GM23338 (cell line): ENCODE measurements around the gene SRCAP. TPM values are rescaled to one million over a fixed set of nuclear protein-coding genes. Genes with fewer than 3 reads are reported as not detected.

ENCODE experiments used
- ATAC-seq: fragments of 200-7000 bp; cut with Tn5 transposase; 3 replicates; pipeline ENCODE4 v1.9.1; 2020
- DNase-seq: peaks from one replicate; pipeline ENCODE4 v3.0.0-alpha.2; 2015; ENCODE audit warnings: low spot score
- H2AFZ ChIP-seq: fragments of 200-600 bp; sonication (generic); 2 replicates; pipeline ENCODE4 v1.8.0; 2016; ENCODE audit warnings: antibody characterized with exemption, mild to moderate bottlenecking, moderate library complexity
- H3F3A ChIP-seq: fragments of 200-600 bp; sonication (generic); replicated peaks from 2 replicates; pipeline ENCODE4 v1.8.0; 2017; ENCODE audit warnings: antibody characterized with exemption, mixed run types, low read depth
- H3K27ac ChIP-seq: fragments of 200-600 bp; sonication (generic); 2 replicates; pipeline ENCODE4 v1.6.1; 2016; ENCODE audit warnings: low read depth
- H3K27me3 ChIP-seq: fragments of 200-600 bp; sonication (generic); 2 replicates; pipeline ENCODE4 v1.8.0; 2016; ENCODE audit warnings: mild to moderate bottlenecking, mixed run types, moderate library complexity; ENCODE audit not compliant: insufficient read depth
- H3K36me3 ChIP-seq: fragments of 200-600 bp; sonication (generic); 2 replicates; pipeline ENCODE4 v1.8.0; 2016; ENCODE audit warnings: mild to moderate bottlenecking; ENCODE audit not compliant: insufficient read depth
- H3K4me1 ChIP-seq: fragments of 200-600 bp; sonication (generic); 2 replicates; pipeline ENCODE4 v1.8.0; 2016; ENCODE audit warnings: mild to moderate bottlenecking, moderate library complexity; ENCODE audit not compliant: insufficient read depth
- H3K4me2 ChIP-seq: fragments of 200-600 bp; sonication (generic); 2 replicates; pipeline ENCODE4 v1.7.1; 2017; ENCODE audit warnings: mixed run types
- H3K4me3 ChIP-seq: fragments of 200-600 bp; sonication (generic); 2 replicates; pipeline ENCODE4 v1.6.1; 2016; ENCODE audit warnings: mixed run types
- H3K79me2 ChIP-seq: fragments of 200-600 bp; sonication (generic); replicated peaks from 2 replicates; pipeline ENCODE4 v1.8.0; 2017; ENCODE audit warnings: mild to moderate bottlenecking; ENCODE audit not compliant: insufficient read depth
- H3K9me2 ChIP-seq: fragments of 200-600 bp; sonication (generic); 2 replicates; pipeline ENCODE4 v1.8.0; 2017; ENCODE audit not compliant: insufficient read depth
- H4K20me1 ChIP-seq: fragments of 200-600 bp; sonication (generic); replicated peaks from 2 replicates; pipeline ENCODE4 v1.8.0; 2017; ENCODE audit warnings: mild to moderate bottlenecking; ENCODE audit not compliant: insufficient read depth
- H3K27ac Mint-ChIP-seq: 2 replicates; pipeline ENCODE4 v1.8.0; 2020; ENCODE audit warnings: inconsistent platforms, mild to moderate bottlenecking, moderate library complexity, mixed read lengths
- H3K27me3 Mint-ChIP-seq: 3 replicates; pipeline ENCODE4 v1.8.0; 2022; ENCODE audit warnings: low read depth, mild to moderate bottlenecking, moderate library complexity, mixed read lengths, inconsistent platforms; ENCODE audit not compliant: insufficient read depth, poor library complexity
- H3K36me3 Mint-ChIP-seq: 3 replicates; pipeline ENCODE4 v1.8.0; 2021; ENCODE audit warnings: low read depth, mild to moderate bottlenecking, inconsistent platforms, moderate library complexity, mixed read lengths
- H3K4me1 Mint-ChIP-seq: 3 replicates; pipeline ENCODE4 v1.8.0; 2020; ENCODE audit warnings: mild to moderate bottlenecking, inconsistent platforms, mixed read lengths
- H3K4me3 Mint-ChIP-seq: 3 replicates; pipeline ENCODE4 v1.8.0; 2021; ENCODE audit warnings: moderate library complexity, mild to moderate bottlenecking, inconsistent platforms, mixed read lengths
- H3K9me3 Mint-ChIP-seq: 3 replicates; pipeline ENCODE4 v1.8.0; 2020; ENCODE audit warnings: moderate library complexity, mild to moderate bottlenecking, inconsistent platforms, mixed read lengths
- CREB1 ChIP-seq: fragments of 250-450 bp; sonication (Bioruptor Pico); IDR thresholded peaks from 2 replicates; pipeline ENCODE4 v1.5.0; 2020; ENCODE audit warnings: low read depth, mild to moderate bottlenecking, moderate library complexity
- CTCF ChIP-seq, 2 experiments: fragments of 200-600 bp in 1 of 2; sonication (generic) in 1 of 2; conservative IDR thresholded peaks; 2 replicates each; pipeline versions ENCODE4 v1.5.1 to v1.6.1; 2016 to 2017; ENCODE audit warnings: antibody characterized with exemption in 2 of 2, low read depth in 2 of 2, mild to moderate bottlenecking in 2 of 2, moderate library complexity in 1 of 2
- ETS1 ChIP-seq: IDR thresholded peaks from 2 replicates; pipeline ENCODE4 v1.6.1; 2016; ENCODE audit warnings: antibody characterized with exemption
- EZH2 ChIP-seq: fragments of 200-600 bp; sonication (generic); IDR thresholded peaks from one replicate; pipeline ENCODE4 v1.8.0; 2017; ENCODE audit warnings: antibody characterized with exemption, mild to moderate bottlenecking, low read depth; ENCODE audit not compliant: unreplicated experiment
- EZH2phosphoT487 ChIP-seq: fragments of 200-600 bp; sonication (generic); IDR thresholded peaks from one replicate; pipeline ENCODE4 v1.8.1; 2018; ENCODE audit warnings: antibody characterized with exemption; ENCODE audit not compliant: unreplicated experiment
- JUNB ChIP-seq: IDR thresholded peaks from one replicate; pipeline ENCODE4 v1.6.1; 2016; ENCODE audit warnings: antibody characterized with exemption; ENCODE audit not compliant: unreplicated experiment
- NANOG ChIP-seq: IDR thresholded peaks from 2 replicates; pipeline ENCODE4 v1.6.1; 2016; ENCODE audit warnings: antibody characterized with exemption, borderline replicate concordance
- POLR2AphosphoS5 ChIP-seq: IDR thresholded peaks from 2 replicates; pipeline ENCODE4 v1.6.1; 2016; ENCODE audit warnings: antibody characterized with exemption, low read depth
- STAT1 ChIP-seq: IDR thresholded peaks from one replicate; pipeline ENCODE4 v1.6.1; 2016; ENCODE audit warnings: antibody characterized with exemption; ENCODE audit not compliant: unreplicated experiment
- ZNF114 ChIP-seq: fragments of 250-450 bp; sonication (Bioruptor Pico); IDR thresholded peaks from 2 replicates; pipeline ENCODE4 v1.5.0; 2020; ENCODE audit warnings: mild to moderate bottlenecking, moderate library complexity
- ZNF462 ChIP-seq: fragments of 250-450 bp; sonication (Bioruptor Pico); IDR thresholded peaks from 2 replicates; pipeline ENCODE4 v1.5.0; 2020; ENCODE audit warnings: mild to moderate bottlenecking, moderate library complexity
- polyA plus RNA-seq: library from polyadenylated mRNA; unstranded; fragments of >200 nt; fragmentation: Nextera tagmentation; extraction: Ambion mirVana; gene quantifications from 2 replicates; pipeline ENCODE4 v1.2.1, GENCODE V29; 2016
- total RNA-seq: library from RNA; depleted of rRNA; stranded (reverse); fragments of >200 nt; shearing (Covaris generic); gene quantifications from 2 replicates; pipeline ENCODE4 v1.2.3, GENCODE V29; 2014
- TF ChIP-seq, protein P1 (sequence below): IDR thresholded peaks from one replicate; pipeline ENCODE4 v1.6.1; 2018; ENCODE audit warnings: antibody characterized with exemption; ENCODE audit not compliant: unreplicated experiment

The SRCAP gene
- total and polyA plus RNA-seq, 2 experiments from 2014 or later = 15.3 to 38.4 TPM

DNA sequence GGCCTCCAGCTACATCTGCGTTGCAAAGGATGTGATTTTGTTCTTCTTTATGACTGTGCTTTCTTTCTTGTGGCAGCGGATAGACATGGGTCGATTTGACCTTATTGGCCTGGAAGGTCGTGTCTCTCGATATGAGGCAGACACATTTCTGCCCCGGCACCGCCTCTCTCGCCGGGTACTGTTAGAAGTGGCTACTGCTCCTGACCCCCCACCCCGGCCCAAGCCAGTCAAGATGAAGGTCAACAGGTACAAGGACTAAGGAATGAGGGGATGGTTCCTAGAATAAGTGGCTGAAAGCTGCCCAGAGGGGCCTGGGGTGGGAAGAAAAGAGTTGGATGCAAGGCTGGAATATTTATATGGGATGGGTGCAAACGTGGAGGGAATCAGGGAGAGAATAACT, 21.1 kb downstream of the SRCAP start (continued):
- no peak for TF ChIP-seq ZNF462 (CRISPR knock-in tag)
- TF ChIP-seq EZH2 = no peak
- TF ChIP-seq JUNB = no peak

GRCh38 chr16:30720694-30721093, 21.7 kb downstream of the SRCAP start:
- Mint-ChIP-seq H3K27ac (no peak overlapping the region), H3K27me3 (peaks cover 6% of the 10 kb centered on the region), H3K4me3 (no peak overlapping the region), H3K4me1 (no peaks in the 10 kb centered on the region), H3K9me3 (no peaks in the 10 kb centered on the region), H3K36me3 (peaks cover 93% of the 10 kb centered on the region)
- no peak for DNase-seq
- H3K36me3 ChIP-seq = peaks cover 57% of the 10 kb centered on the region
- no peaks in the 10 kb centered on the region for H3K9me2 ChIP-seq
- no peak overlapping the region for H3K4me3 ChIP-seq
- no peak overlapping the region for H3K27ac ChIP-seq
- H3F3A ChIP-seq = 0 out of 2 replicates have a peak, but pooled peaks cover 1% of the 10 kb centered on the region
- H3K4me2 ChIP-seq = no peak overlapping the region
- H3K4me1 ChIP-seq = no peaks in the 10 kb centered on the region
- peaks cover 23% of the 10 kb centered on the region for H4K20me1 ChIP-seq
- H2AFZ ChIP-seq = no peak overlapping the region
- ATAC-seq = no peak
- H3K27me3 ChIP-seq = no peaks in the 10 kb centered on the region
- H3K79me2 ChIP-seq = peaks cover 6% of the 10 kb centered on the region; the same call in 1 of the 2 replicates
- TF ChIP-seq EZH2 = no peak
- no peak for TF ChIP-seq CTCF (conservative IDR thresholded peaks at IDR 0.05; ENCODE audit: low read depth in 2 of 2)
- no peak for TF ChIP-seq STAT1
- no peak for TF ChIP-seq ETS1
- no peak for TF ChIP-seq CREB1 (CRISPR knock-in tag)
- no peak for TF ChIP-seq EZH2phosphoT487
- TF ChIP-seq, protein P1, sequence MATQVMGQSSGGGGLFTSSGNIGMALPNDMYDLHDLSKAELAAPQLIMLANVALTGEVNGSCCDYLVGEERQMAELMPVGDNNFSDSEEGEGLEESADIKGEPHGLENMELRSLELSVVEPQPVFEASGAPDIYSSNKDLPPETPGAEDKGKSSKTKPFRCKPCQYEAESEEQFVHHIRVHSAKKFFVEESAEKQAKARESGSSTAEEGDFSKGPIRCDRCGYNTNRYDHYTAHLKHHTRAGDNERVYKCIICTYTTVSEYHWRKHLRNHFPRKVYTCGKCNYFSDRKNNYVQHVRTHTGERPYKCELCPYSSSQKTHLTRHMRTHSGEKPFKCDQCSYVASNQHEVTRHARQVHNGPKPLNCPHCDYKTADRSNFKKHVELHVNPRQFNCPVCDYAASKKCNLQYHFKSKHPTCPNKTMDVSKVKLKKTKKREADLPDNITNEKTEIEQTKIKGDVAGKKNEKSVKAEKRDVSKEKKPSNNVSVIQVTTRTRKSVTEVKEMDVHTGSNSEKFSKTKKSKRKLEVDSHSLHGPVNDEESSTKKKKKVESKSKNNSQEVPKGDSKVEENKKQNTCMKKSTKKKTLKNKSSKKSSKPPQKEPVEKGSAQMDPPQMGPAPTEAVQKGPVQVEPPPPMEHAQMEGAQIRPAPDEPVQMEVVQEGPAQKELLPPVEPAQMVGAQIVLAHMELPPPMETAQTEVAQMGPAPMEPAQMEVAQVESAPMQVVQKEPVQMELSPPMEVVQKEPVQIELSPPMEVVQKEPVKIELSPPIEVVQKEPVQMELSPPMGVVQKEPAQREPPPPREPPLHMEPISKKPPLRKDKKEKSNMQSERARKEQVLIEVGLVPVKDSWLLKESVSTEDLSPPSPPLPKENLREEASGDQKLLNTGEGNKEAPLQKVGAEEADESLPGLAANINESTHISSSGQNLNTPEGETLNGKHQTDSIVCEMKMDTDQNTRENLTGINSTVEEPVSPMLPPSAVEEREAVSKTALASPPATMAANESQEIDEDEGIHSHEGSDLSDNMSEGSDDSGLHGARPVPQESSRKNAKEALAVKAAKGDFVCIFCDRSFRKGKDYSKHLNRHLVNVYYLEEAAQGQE = no peak
- TF ChIP-seq ZNF114 (CRISPR knock-in tag) = no peak
- TF ChIP-seq NANOG = no peak
- no peak for TF ChIP-seq POLR2AphosphoS5
